Frontal cortex (tissue), 4 donors: ENCODE data around the gene NFIA. TPM values are rescaled to one million over a fixed set of nuclear protein-coding genes. Genes with fewer than 3 reads are reported as not detected.
A peak's percentile ranks its signal among the peaks of the same experiment; 100 is the strongest.

ENCODE experiments used
- DNase-seq, 2 donors: peaks; one replicate each; pipeline ENCODE4 v3.0.0; 2012; ENCODE audit warnings: low spot score in 2 of 2
- FAIRE-seq: peaks from 2 replicates; lab custom pipeline; 2012; peaks lifted over from hg19 to GRCh38; lab: Jason Lieb, UNC
- total RNA-seq: library from RNA; depleted of rRNA; stranded (reverse); fragments of >200 nt; gene quantifications from one replicate; pipeline ENCODE4 v1.2.3, GENCODE V29; 2014
- donor health status: control.
- donor health status: control.
- donor health status: control.

NFIA gene
- total RNA-seq, 1 donor from 2014 or later = 35.5 TPM

- DNase-seq = no peak
- FAIRE-seq = no peak
These were observed 310.3 kb downstream of the NFIA start for GRCh38 chr1:61392409-61393242.

DNA sequence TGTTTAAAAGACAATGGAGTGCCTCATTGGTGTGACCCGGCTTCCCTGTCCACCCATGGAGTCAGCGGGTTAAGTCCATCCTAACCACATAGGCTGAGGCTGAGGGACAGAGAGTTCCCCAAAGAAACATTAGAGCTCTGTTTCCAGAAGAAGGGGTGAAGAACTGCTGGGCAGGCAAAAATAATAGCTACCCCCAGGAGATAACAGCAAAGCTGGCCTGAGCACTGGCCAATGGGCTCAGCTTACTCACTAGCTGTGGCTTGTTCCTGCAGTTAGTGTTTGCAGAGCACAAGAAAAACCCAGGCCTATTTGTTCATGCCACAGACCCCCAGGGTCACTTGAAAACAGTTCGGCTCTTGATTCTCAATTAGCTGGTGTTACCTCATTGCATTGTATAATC, 311.2 kb downstream of the NFIA start:
- DNase-seq (no peak), FAIRE-seq (no peak)

DNA sequence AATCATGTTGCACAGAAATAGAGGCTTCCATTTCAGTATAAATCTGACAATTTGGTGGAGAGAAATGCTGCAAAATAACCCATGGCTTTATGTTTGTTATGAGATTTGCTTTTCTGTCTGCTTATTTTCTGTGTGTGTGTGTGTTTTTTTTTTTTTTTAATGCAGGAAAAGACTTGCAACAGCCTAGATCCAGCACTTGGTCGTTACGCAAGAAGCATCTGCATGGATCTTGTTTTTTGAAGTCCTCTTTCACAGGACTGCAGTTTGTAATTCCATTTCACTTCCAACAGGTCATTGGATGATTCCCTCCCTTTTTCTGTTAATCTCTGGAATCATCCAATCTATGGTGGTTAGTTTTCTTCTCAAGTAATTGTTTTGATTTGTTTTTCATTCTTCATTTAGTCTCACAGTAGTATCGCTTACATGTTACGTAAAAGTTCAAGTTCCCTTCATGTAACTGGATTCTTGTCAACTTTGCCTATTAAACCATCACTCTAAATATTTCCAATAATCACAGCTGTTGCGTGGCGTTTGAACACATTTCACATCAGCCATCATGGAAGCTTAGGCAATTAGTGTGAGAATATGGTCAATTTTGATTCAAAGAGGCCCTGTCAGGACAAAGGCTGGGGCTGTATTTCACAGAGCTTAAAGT, 312.9 kb downstream of the NFIA start:
- DNase-seq = no peak
- FAIRE-seq = no peak

DNA sequence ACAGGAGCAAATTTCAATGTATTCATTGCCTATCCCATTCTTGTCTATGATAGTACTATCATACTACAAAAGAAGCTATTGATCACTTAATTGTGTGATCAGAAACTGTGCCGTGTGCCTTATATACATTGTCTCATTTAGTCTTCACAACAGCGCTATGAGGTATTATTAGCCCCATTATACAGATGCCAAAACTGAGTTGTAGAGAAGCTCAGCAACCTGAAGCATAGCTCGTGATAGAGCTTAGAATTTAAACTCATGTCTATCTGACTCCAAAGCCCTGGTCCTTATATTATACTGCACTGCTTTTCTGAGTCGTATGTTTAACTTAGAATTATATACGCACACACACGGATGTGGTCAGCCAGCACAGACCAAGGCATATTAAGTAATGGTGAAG, 315.1 kb downstream of the NFIA start:
- no peak for DNase-seq
- no peak for FAIRE-seq

GRCh38 chr1:61397935-61398334, 315.6 kb downstream of the NFIA start:
- DNase-seq (no peak), FAIRE-seq (no peak)

- DNase-seq (no peak), FAIRE-seq (no peak)
These were observed 316.8 kb downstream of the NFIA start for GRCh38 chr1:61399199-61399598.

GRCh38 chr1:61400131-61400770, 317.9 kb downstream of the NFIA start:
- DNase-seq (no peak), FAIRE-seq (no peak)

- DNase-seq (no peak), FAIRE-seq (no peak)
These were observed 318.6 kb downstream of the NFIA start for GRCh38 chr1:61400997-61401396.

DNA sequence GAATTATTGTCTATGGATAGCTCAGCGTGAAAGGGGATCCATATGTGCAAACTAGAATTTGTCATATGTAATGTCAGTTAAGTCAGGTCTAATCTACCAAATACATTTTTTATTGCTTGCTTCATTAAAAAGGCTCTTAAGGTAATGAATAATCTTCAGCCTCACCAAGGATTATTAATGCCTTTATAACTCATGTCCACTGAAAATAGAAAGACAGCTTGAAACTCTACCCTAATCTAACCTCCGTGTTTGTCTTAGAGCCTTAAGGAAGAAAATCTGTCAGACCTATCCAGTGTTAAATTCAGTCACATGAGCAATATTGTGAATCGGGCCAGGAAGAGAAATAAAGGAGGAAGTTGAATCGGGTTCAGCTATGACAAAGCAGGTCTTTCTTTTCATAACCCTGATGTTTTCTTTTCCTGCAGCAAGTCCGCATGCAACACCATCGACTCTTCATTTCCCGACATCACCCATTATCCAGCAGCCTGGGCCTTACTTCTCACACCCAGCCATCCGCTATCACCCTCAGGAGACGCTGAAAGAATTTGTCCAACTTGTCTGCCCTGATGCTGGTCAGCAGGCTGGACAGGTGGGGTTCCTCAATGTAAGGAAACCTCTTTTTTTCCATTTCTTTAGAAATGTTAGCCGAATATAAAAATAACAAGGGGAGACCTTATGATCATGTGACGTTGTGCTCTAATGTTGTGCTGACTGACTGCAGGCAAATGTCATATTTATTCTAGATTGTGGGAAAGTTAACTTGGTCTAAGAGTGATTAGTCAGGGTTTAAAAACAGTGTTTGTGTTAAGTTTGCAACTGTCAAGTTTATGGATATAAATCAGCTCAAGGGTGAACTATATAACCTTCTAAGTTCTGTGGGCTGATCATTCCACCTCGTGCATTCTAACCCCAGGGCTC, 321.6 kb downstream of the NFIA start:
- no peak for FAIRE-seq
- peak in 1 of 2 donors; percentile 13 for DNase-seq

DNA sequence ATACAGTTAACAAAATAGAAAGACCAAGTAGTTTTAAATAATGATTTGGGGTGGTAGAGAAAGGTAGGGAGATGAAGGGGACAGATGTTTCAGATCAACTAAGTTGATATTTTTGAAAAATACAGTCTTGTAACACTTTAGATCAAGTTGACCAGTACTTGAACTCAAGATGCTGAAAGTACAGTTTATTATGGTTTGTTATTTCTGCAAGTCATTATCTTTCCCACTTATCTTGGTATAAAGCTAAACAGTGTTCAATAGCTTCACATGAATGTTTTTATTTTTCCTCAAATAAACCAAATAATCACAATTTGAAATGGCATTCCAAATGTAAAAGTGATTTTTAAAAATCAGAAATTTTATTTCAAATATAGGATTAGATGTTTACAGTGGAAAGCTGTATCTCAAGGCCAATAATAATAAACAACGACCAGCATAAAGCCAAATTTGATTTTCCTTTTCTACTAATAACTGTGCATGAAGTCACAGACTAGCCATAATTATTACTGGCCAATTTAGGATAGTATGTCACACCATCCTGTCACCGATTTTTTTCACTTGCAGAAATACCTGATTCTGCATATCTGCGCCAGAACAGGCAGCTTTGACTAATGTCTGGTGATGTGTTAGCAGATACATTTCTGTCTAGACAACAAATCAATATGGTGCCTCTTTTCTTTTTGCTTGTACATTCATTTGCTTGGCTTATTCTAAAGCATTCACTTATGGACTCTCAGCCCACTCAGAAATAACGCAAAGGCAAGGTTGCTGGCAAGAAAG, 322.4 kb downstream of the NFIA start:
- FAIRE-seq (no peak), DNase-seq (no peak)

DNA sequence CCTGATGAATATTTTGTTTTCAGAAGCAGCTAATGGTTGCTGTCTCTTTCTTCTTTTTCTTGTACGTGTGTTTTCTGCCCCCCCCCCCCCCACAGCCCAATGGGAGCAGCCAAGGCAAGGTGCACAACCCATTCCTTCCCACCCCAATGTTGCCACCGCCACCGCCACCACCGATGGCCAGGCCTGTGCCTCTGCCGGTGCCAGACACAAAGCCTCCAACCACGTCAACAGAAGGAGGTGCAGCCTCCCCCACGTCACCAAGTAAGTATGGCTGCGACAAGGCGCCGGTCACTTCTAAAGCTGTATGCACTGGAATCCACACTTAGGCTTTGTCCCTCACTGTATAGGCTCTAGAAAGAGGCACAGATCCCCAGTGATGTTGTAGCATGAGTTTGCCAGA, 324.1 kb downstream of the NFIA start:
- DNase-seq (no peak), FAIRE-seq (no peak)

GRCh38 chr1:61412601-61413000, 330.2 kb downstream of the NFIA start:
- no peak for FAIRE-seq
- DNase-seq = no peak

- DNase-seq (no peak), FAIRE-seq (no peak)
These were observed 336.8 kb downstream of the NFIA start for GRCh38 chr1:61419196-61419595.

- FAIRE-seq = no peak
- DNase-seq = no peak
These were observed 337.3 kb downstream of the NFIA start for GRCh38 chr1:61419657-61420056.

GRCh38 chr1:61420243-61420642, 337.9 kb downstream of the NFIA start:
- FAIRE-seq (no peak), DNase-seq (no peak)

DNA sequence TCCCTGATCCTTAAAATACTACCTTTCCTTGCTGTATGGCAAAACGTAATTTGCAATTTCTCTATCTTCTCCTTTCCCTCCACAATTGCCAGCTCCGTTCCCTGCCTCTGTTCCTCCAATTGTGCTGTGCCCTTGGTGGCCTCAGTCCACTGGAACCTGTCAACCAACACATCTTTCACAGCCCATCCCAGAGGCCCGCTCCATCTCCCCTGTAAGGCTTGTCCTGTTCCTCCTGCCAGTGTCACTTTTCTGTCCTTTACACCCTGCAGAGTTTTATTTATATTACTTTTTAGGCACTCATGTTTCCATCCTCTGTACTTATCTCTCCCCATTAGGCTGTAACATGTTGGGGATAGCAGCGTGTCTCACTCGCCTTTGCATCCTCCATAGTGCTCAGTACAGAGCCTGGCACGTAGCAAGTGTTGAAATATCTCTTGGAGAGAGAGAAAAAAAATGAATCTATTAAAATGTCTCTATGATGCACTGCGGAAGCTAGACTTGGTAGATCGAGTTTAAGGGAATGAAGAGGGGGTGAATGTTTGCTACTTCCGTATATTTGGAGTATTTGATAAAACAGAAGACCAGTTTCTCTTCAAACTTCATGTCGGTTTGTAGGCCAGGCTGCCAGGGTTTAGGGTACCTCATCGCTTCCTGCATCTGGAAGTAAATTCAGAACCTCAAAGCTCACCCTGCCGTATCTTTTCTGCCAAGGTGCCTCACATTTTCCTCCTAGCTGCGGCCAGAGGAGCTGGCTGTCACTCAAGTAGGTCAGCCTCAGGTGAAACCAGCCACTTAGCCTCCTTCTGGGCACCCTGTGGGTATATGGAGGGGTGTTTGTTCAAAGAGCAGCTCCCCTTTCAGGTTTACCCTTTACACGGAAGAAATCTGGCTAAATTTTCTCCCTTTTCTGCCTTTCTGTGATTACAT, 338.8 kb downstream of the NFIA start:
- DNase-seq = no peak
- no peak for FAIRE-seq

GRCh38 chr1:61423643-61424042, 341.3 kb downstream of the NFIA start:
- DNase-seq (no peak), FAIRE-seq (no peak)

DNA sequence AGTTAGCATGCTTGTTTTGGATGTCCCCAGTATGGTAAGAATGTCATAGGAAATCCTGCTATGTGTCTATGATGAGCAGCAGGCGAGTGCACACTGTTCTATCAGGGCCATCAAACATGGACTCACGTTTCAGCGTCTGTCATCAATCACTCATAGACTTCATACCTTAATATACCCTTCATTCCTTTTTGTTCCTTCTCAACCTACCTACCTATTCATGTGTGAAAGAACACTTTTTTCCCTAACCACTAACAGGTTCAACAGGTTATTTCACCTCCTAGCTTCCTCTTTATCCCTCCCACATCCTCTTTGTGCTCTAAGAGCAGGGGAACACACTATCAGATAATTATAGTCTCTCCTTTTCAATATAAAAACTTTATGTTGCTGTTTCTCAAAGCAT, 342.0 kb downstream of the NFIA start:
- DNase-seq = no peak

More for the DNA sequence above, 342.0 kb downstream of the NFIA start:
- FAIRE-seq = no peak
